ENCODE measurements around the gene WNT5B.

DNA sequence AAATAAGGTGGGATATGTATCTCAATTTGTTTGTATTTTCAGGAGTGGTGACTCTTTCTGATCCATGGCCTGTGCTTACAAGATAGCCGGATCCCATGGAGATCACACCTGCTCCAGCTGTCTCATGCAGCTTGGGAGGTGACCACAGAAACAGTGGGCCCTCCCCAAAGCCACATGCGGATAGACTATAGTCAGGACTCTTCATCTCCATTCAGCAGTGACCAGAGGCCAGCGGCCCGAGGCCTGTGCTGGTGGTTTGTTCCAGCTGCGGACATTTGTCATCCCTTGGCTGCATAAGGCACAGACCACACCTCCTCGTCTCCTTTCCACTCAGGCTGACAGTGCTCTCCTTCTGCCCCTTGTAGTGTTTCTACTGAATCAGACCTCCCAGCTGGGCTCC is 14.7 kb upstream of the WNT5B start:
- TF ChIP-seq, protein P1, sequence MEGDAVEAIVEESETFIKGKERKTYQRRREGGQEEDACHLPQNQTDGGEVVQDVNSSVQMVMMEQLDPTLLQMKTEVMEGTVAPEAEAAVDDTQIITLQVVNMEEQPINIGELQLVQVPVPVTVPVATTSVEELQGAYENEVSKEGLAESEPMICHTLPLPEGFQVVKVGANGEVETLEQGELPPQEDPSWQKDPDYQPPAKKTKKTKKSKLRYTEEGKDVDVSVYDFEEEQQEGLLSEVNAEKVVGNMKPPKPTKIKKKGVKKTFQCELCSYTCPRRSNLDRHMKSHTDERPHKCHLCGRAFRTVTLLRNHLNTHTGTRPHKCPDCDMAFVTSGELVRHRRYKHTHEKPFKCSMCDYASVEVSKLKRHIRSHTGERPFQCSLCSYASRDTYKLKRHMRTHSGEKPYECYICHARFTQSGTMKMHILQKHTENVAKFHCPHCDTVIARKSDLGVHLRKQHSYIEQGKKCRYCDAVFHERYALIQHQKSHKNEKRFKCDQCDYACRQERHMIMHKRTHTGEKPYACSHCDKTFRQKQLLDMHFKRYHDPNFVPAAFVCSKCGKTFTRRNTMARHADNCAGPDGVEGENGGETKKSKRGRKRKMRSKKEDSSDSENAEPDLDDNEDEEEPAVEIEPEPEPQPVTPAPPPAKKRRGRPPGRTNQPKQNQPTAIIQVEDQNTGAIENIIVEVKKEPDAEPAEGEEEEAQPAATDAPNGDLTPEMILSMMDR (IDR thresholded peaks at IDR 0.05), result no peak
- no peak for TF ChIP-seq POLR2A (IDR thresholded peaks at IDR 0.05)

Data from Peyer's patch (tissue), 4 donors.